Measurements from ENCODE around the gene ASAP2.

GRCh38 chr2:9273486-9274130 is 67.0 kb downstream of the ASAP2 start:
- TF ChIP-seq, protein P1, sequence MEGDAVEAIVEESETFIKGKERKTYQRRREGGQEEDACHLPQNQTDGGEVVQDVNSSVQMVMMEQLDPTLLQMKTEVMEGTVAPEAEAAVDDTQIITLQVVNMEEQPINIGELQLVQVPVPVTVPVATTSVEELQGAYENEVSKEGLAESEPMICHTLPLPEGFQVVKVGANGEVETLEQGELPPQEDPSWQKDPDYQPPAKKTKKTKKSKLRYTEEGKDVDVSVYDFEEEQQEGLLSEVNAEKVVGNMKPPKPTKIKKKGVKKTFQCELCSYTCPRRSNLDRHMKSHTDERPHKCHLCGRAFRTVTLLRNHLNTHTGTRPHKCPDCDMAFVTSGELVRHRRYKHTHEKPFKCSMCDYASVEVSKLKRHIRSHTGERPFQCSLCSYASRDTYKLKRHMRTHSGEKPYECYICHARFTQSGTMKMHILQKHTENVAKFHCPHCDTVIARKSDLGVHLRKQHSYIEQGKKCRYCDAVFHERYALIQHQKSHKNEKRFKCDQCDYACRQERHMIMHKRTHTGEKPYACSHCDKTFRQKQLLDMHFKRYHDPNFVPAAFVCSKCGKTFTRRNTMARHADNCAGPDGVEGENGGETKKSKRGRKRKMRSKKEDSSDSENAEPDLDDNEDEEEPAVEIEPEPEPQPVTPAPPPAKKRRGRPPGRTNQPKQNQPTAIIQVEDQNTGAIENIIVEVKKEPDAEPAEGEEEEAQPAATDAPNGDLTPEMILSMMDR (conservative IDR thresholded peaks at IDR 0.05) = no peak
- no peak for TF ChIP-seq EZH2 (IDR thresholded peaks at IDR 0.05; ENCODE audit: low read depth)

All from PC-9 (cell line).